ENCODE results near the gene NUDCD3. TPM values are rescaled to one million over a fixed set of nuclear protein-coding genes. Genes with fewer than 3 reads are reported as not detected.

NUDCD3 gene
- total and polyA plus RNA-seq, 2 of the 8 experiments (the other 6 are each of a cell fraction or from before 2014, with no cell fraction given): 35.2 to 93.7 TPM

DNA sequence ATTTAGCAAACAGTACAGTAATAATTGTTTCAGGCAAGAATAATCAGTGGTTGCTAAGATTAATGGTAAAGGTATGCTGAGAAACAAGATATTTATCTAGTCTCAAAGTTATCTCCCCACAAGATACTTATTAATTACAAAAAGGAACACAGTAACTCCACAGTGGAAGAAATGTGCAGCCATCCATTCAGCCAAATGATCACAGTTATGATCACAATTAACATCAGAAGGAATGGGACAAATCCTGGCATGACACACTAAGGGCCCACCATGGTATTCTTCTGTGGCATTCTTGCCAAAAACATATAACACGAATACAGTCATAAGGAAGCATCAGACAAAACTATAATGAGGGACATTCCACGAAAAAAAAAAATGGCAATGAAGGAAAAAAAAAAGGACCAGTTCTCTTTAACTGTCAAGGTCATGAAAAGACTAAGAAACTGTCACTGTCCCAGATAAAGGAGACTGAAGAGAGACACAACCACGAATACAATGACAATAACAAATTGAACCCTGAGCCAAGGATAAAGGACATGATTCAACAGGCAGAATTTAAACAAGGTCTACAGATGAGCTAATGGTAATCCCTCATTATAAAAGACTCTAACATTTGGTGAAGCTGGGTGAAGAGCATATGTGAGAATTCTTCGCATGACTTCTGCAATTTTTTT, 20.9 kb downstream of the NUDCD3 start:
- Histone ChIP-seq H3K27ac (ENCODE audit: low read depth, low read length) (no peak overlapping the region), H3K4me1 (replicated peaks in 1 of 4; ENCODE audit: control insufficient read depth in 3 of 4, insufficient read depth in 4 of 4, low read length in 3 of 4) (no peaks in the 10 kb centered on the region), H2BK120ac (replicated peaks; ENCODE audit: low read depth, low read length) (no peak overlapping the region), H4K20me1 (replicated peaks in 1 of 2; ENCODE audit: control insufficient read depth in 1 of 2, insufficient read depth in 2 of 2, low read length in 2 of 2) (peaks cover 3 to 10% of the 10 kb centered on the region in 2 experiments), H3K36me3 (ENCODE audit: control insufficient read depth in 2 of 4, insufficient read depth in 4 of 4, low read length in 3 of 4) (peaks cover 0 to 23% (median 12%) of the 10 kb centered on the region in 4 experiments; a peak in 6 of 8 replicates), H3K4ac (replicated peaks; ENCODE audit: insufficient read length, low read depth, low read length) (no peak overlapping the region), H3K4me3 (ENCODE audit: extremely low read depth in 1 of 4, insufficient read depth in 2 of 4, low read depth in 3 of 4, low read length in 4 of 4) (no peak overlapping the region), H3K23ac (ENCODE audit: insufficient read length) (no peak overlapping the region), H3K23me2 (ENCODE audit: low read depth, low read length) (no peaks in the 10 kb centered on the region), H3K9me3 (ENCODE audit: insufficient read depth in 2 of 2, low read depth in 1 of 2, low read length in 1 of 2) (no peaks in the 10 kb centered on the region), H3K27me3 (replicated peaks in 1 of 4; ENCODE audit: control insufficient read depth in 3 of 4, extremely low read depth in 1 of 4, insufficient read depth in 3 of 4, low read length in 3 of 4) (no peaks in the 10 kb centered on the region), H3K14ac (ENCODE audit: insufficient read length) (no peak overlapping the region), H3K4me2 (ENCODE audit: insufficient read depth in 1 of 2, low read depth in 2 of 2, low read length in 2 of 2) (no peak overlapping the region), H3K9ac (replicated peaks in 1 of 4; ENCODE audit: extremely low read depth in 1 of 4, low read depth in 3 of 4, low read length in 3 of 4) (peak overlapping the region in 1 of 4 experiments; percentile 49; a peak in 1 of 7 replicates), H2BK12ac (ENCODE audit: low read depth, low read length) (no peak overlapping the region), H3K79me2 (ENCODE audit: control insufficient read depth in 1 of 2, insufficient read depth in 2 of 2, low read length in 2 of 2) (peaks cover 0 to 68% of the 10 kb centered on the region in 2 experiments; a peak in 2 of 4 replicates), H2BK15ac (ENCODE audit: low read length) (no peak overlapping the region), H4K91ac (replicated peaks; ENCODE audit: insufficient read length, low read length) (no peak overlapping the region), H3K56ac (replicated peaks; ENCODE audit: insufficient read length, low read depth, low read length) (no peak overlapping the region), H2BK5ac (ENCODE audit: low read depth, low read length) (no peak overlapping the region), H4K5ac (ENCODE audit: insufficient read length, low read depth, low read length) (no peak overlapping the region), H3K18ac (ENCODE audit: extremely low read depth, low read length) (no peak overlapping the region), H2BK20ac (ENCODE audit: low read length) (no peak overlapping the region), H4K8ac (ENCODE audit: extremely low read depth, insufficient read depth, low read length) (no peak overlapping the region), H3K79me1 (ENCODE audit: low read depth, low read length) (peaks cover 12% of the 10 kb centered on the region; the same call in 1 of the 2 replicates), H2AFZ (ENCODE audit: low read length) (no peak overlapping the region), H2AK5ac (ENCODE audit: low read depth, low read length) (no peak overlapping the region)
- 83% methylated on average over 4 of the region's 4 CpGs; no CpG with 5 or more reads in 1 of the 2 experiments for WGBS, 2 experiments (ENCODE audit: extremely low coverage in 1 of 2, insufficient coverage in 1 of 2, insufficient read length in 1 of 2, insufficient replicate concordance in 2 of 2, low coverage in 1 of 2, low lambda C conversion rate in 2 of 2, missing lambda C conversion rate in 1 of 2)
- ChIA-PET CTCF (ENCODE audit: partially characterized antibody) (interaction anchor here (1.0 to 1.4 kb wide), 4 partner anchors 8 to 123 kb away, joined by 3 to 4 read pairs (median 4); no protein-coding TSS in a partner anchor), POLR2A (ENCODE audit: partially characterized antibody) (interaction anchor here (0.5 to 1.2 kb wide), 3 partner anchors 37 to 104 kb away, joined by 3 read pairs; no protein-coding TSS in a partner anchor)
- TF ChIP-seq, protein P1, sequence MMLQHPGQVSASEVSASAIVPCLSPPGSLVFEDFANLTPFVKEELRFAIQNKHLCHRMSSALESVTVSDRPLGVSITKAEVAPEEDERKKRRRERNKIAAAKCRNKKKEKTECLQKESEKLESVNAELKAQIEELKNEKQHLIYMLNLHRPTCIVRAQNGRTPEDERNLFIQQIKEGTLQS (IDR thresholded peaks at IDR 0.05; ENCODE audit: insufficient read depth, low read depth, low read length): no peak
- DNase-seq (ENCODE audit: low read depth in 1 of 2, low spot score in 2 of 2): no peak
- no peak for FAIRE-seq

Measured in H1 (cell line).